Parathyroid adenoma (tissue), 2 donors: ENCODE results near the gene SLC39A6.

ENCODE experiments used
- H2AFZ ChIP-seq: fragments of 300-600 bp; sonication (generic); one replicate; pipeline ENCODE4 v1.7.0; 2017; ENCODE audit warnings: antibody characterized with exemption, mild to moderate bottlenecking
- H3K27ac ChIP-seq: fragments of 300-600 bp; sonication (generic); one replicate; pipeline ENCODE4 v1.7.0; 2017
- H3K27me3 ChIP-seq: fragments of 300-600 bp; sonication (generic); one replicate; pipeline ENCODE4 v1.7.0; 2017; ENCODE audit warnings: low read length; ENCODE audit not compliant: control insufficient read depth, insufficient read depth
- H3K36me3 ChIP-seq: fragments of 300-600 bp; sonication (generic); one replicate; pipeline ENCODE4 v1.7.0; 2017; ENCODE audit warnings: low read length; ENCODE audit not compliant: control insufficient read depth, insufficient read depth
- H3K4me1 ChIP-seq: fragments of 300-600 bp; sonication (generic); one replicate; pipeline ENCODE4 v1.7.0; 2017; ENCODE audit warnings: control low read depth
- H3K4me2 ChIP-seq: fragments of 300-600 bp; sonication (generic); one replicate; pipeline ENCODE4 v1.7.0; 2017; ENCODE audit warnings: low read length
- H3K4me3 ChIP-seq: fragments of 300-600 bp; sonication (generic); one replicate; pipeline ENCODE4 v1.7.0; 2017; ENCODE audit warnings: low read depth, low read length
- H3K79me2 ChIP-seq: fragments of 300-600 bp; sonication (generic); one replicate; pipeline ENCODE4 v1.7.0; 2017; ENCODE audit warnings: control low read depth
- H3K9ac ChIP-seq: fragments of 300-600 bp; sonication (generic); one replicate; pipeline ENCODE4 v1.7.0; 2017; ENCODE audit warnings: mild to moderate bottlenecking
- H3K9me3 ChIP-seq: fragments of 300-600 bp; sonication (generic); one replicate; pipeline ENCODE4 v1.7.0; 2017; ENCODE audit warnings: low read length; ENCODE audit not compliant: control insufficient read depth
- TF ChIP-seq, protein P1 (sequence below): fragments of 300-600 bp; sonication (generic); IDR thresholded peaks from one replicate; pipeline ENCODE4 v1.7.0; 2017; ENCODE audit warnings: antibody characterized with exemption, mild to moderate bottlenecking
- donor health status: primary hyperparathyroidism.

SLC39A6 gene

GRCh38 chr18:36153771-36154170 is 24.6 kb upstream of the SLC39A6 start:
- Histone ChIP-seq H3K79me2 (peaks cover 2% of the 10 kb centered on the region), H3K27me3 (no peaks in the 10 kb centered on the region), H3K36me3 (no peaks in the 10 kb centered on the region), H3K4me2 (no peak overlapping the region), H3K4me1 (no peaks in the 10 kb centered on the region), H3K4me3 (no peak overlapping the region), H3K9ac (no peak overlapping the region), H3K9me3 (no peaks in the 10 kb centered on the region), H3K27ac (no peak overlapping the region), H2AFZ (no peak overlapping the region)
- TF ChIP-seq, protein P1, sequence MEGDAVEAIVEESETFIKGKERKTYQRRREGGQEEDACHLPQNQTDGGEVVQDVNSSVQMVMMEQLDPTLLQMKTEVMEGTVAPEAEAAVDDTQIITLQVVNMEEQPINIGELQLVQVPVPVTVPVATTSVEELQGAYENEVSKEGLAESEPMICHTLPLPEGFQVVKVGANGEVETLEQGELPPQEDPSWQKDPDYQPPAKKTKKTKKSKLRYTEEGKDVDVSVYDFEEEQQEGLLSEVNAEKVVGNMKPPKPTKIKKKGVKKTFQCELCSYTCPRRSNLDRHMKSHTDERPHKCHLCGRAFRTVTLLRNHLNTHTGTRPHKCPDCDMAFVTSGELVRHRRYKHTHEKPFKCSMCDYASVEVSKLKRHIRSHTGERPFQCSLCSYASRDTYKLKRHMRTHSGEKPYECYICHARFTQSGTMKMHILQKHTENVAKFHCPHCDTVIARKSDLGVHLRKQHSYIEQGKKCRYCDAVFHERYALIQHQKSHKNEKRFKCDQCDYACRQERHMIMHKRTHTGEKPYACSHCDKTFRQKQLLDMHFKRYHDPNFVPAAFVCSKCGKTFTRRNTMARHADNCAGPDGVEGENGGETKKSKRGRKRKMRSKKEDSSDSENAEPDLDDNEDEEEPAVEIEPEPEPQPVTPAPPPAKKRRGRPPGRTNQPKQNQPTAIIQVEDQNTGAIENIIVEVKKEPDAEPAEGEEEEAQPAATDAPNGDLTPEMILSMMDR: no peak

DNA sequence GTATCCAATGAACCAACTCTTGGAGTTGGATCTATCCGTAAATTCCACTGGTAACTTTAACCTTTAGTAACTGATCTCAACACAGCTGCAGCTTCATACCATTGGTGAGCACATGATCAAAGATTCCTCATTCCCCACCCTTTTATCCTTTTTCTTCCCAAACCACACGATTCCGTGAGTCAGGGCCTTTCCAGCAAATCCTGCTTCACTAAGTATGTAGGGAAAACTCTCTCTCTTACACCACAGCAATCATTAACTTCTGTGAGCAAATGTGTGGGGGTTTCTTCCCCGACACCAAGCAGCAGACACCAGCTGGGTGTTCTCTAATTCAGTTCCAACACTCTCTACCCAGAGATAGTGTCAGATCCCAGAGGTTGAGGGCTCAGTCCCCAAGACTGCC is 24.1 kb upstream of the SLC39A6 start:
- H3K79me2 ChIP-seq: peaks cover 2% of the 10 kb centered on the region
- no peaks in the 10 kb centered on the region for H3K27me3 ChIP-seq
- H3K4me3 ChIP-seq: no peak overlapping the region
- no peak overlapping the region for H2AFZ ChIP-seq
- TF ChIP-seq, protein P1: no peak
- no peak overlapping the region for H3K9ac ChIP-seq
- H3K9me3 ChIP-seq: no peaks in the 10 kb centered on the region
- H3K36me3 ChIP-seq: no peaks in the 10 kb centered on the region
- no peaks in the 10 kb centered on the region for H3K4me1 ChIP-seq
- no peak overlapping the region for H3K27ac ChIP-seq
- H3K4me2 ChIP-seq: no peak overlapping the region

- Histone ChIP-seq H3K9ac (no peak overlapping the region), H3K9me3 (no peaks in the 10 kb centered on the region), H3K27ac (no peak overlapping the region), H3K4me3 (no peak overlapping the region), H2AFZ (no peak overlapping the region), H3K36me3 (no peaks in the 10 kb centered on the region), H3K27me3 (no peaks in the 10 kb centered on the region), H3K4me1 (no peaks in the 10 kb centered on the region), H3K79me2 (peaks cover 2% of the 10 kb centered on the region), H3K4me2 (no peak overlapping the region)
- TF ChIP-seq, protein P1: no peak
These were observed 23.6 kb upstream of the SLC39A6 start for GRCh38 chr18:36152781-36153180.

GRCh38 chr18:36149514-36150289 is 20.6 kb upstream of the SLC39A6 start:
- no peaks in the 10 kb centered on the region for H3K36me3 ChIP-seq
- H3K9ac ChIP-seq: no peak overlapping the region
- H3K4me1 ChIP-seq: no peaks in the 10 kb centered on the region
- H3K27ac ChIP-seq: no peak overlapping the region
- no peak overlapping the region for H3K4me2 ChIP-seq
- no peaks in the 10 kb centered on the region for H3K79me2 ChIP-seq
- no peak overlapping the region for H2AFZ ChIP-seq
- H3K9me3 ChIP-seq: no peaks in the 10 kb centered on the region
- TF ChIP-seq, protein P1: no peak
- no peak overlapping the region for H3K4me3 ChIP-seq
- H3K27me3 ChIP-seq: no peaks in the 10 kb centered on the region

DNA sequence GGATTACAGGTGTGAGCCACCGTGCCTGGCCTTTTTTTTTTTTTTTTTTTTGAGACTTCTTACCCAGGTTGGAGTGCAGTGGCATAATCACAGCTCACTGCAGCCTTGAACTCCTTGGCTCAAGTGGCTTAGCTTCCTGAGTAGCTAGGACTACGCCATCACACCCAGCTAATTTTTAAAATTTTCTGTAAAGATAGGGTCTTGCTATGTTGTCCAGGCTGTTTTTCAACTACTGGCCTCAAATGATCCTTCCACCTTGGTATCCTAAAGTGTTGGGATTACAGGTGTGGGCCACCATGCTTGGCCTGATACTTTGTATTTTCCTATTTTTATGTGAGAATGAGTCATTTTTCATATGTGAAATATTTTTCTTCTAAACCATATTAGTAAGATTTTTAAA is 14.3 kb upstream of the SLC39A6 start:
- Histone ChIP-seq H3K27me3 (no peaks in the 10 kb centered on the region), H3K4me2 (no peak overlapping the region), H3K4me3 (no peak overlapping the region), H3K79me2 (no peaks in the 10 kb centered on the region), H3K9ac (no peak overlapping the region), H3K4me1 (peaks cover 7% of the 10 kb centered on the region), H2AFZ (no peak overlapping the region), H3K9me3 (no peaks in the 10 kb centered on the region), H3K36me3 (no peaks in the 10 kb centered on the region), H3K27ac (no peak overlapping the region)
- TF ChIP-seq, protein P1: no peak
